Cardiac fibroblast (primary cell): ENCODE results near the gene KIAA1210.

Experiments
- DNase-seq, 2 donors: peaks; one replicate each; pipeline versions ENCODE4 v3.0.0 to v3.0.0-alpha.2; 2010; ENCODE audit warnings: low read depth in 2 of 2
- H3K4me3 ChIP-seq, 2 donors: replicated peaks in 1 of 2; 1 replicate in 1 of 2; 2 replicates in 1 of 2; pipeline ENCODE4 v1.5.1; 2011; ENCODE audit warnings: low read depth in 2 of 2, low read length in 2 of 2, mild to moderate bottlenecking in 2 of 2, moderate library complexity in 1 of 2
- TF ChIP-seq, protein P1 (sequence below): IDR thresholded peaks from one replicate; pipeline ENCODE4 v1.5.1; 2011; ENCODE audit warnings: low read depth, mild to moderate bottlenecking, low read length, inconsistent platforms

The KIAA1210 gene

DNA sequence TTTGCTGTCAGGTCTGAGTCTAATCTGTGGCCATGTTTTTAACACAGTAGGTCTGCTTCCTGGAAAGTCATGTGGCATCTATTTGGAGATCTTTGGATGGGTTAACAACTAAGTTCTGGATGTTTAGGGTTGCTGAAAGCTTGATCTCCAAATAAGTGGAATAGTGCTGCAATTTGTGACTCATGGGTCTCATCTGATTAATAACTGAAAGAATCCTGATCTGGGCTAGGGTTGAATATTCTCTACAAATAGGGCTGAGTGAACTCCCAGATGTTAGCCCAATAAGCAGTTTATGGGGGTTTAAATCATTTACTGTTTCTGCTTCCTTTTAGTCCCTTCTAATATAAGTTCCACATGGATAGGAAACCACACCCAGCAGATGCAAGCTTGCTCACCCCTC lies 31.7 kb downstream of the KIAA1210 start:
- TF ChIP-seq, protein P1, sequence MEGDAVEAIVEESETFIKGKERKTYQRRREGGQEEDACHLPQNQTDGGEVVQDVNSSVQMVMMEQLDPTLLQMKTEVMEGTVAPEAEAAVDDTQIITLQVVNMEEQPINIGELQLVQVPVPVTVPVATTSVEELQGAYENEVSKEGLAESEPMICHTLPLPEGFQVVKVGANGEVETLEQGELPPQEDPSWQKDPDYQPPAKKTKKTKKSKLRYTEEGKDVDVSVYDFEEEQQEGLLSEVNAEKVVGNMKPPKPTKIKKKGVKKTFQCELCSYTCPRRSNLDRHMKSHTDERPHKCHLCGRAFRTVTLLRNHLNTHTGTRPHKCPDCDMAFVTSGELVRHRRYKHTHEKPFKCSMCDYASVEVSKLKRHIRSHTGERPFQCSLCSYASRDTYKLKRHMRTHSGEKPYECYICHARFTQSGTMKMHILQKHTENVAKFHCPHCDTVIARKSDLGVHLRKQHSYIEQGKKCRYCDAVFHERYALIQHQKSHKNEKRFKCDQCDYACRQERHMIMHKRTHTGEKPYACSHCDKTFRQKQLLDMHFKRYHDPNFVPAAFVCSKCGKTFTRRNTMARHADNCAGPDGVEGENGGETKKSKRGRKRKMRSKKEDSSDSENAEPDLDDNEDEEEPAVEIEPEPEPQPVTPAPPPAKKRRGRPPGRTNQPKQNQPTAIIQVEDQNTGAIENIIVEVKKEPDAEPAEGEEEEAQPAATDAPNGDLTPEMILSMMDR: no peak
- DNase-seq: no peak
- H3K4me3 ChIP-seq: no peak overlapping the region

DNA sequence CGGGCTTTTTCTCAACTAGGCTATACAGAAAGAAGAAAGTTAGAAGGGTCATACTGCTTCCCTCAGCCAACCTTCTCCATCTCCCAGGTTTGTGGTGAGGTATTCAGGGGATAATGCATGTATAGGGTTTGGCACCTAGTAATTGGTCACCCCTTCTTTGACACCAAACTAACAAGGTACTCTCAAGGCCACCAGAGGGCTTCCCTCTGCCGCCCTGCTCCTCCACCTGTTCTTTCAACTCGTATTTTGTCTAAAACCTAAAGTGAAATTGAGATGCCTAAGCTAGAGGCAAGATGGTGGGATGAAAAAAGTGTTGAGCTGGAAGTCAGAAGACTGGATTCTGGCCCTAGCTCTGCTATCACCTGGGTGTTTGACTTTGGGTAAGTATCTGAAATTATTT lies 32.8 kb downstream of the KIAA1210 start:
- TF ChIP-seq, protein P1: no peak
- no peak for DNase-seq
- H3K4me3 ChIP-seq: no peak overlapping the region

DNA sequence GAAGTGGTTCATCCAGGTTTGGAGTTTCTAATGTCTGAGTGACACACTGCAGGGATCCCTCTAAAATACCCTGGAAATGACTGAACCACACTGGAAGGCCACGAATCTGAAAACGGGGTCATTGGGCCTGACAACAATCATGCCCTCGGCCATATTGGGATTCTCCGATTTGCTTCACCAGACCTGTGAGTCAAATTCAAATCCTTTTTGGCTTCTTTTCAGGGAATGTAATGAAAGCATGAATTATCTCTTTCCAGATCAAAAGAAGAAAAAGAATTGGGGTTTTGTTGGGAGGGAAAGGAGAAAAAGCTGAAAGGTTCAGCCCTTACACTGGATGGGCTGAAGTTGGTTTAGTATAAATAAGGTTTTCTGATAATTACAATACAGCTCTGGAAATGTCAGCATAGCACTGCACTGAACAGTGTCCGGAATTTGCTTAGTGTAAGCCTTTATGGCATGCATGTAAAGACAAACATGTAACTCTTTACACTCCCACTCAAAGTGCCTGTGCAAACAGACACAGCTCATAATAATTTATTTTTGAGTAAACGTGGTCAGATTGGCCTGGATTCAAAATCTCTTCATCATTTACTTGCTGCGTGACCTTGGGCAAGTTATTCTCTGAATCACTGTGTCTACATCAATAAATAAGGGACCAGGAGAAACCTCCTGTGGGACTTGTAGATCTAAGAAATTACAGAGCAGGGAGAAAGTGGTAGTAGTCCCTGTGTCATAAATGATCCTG lies 33.4 kb downstream of the KIAA1210 start:
- TF ChIP-seq, protein P1: no peak
- DNase-seq: peak in 1 of 2 donors; percentile 3
- H3K4me3 ChIP-seq: no peak overlapping the region

DNA sequence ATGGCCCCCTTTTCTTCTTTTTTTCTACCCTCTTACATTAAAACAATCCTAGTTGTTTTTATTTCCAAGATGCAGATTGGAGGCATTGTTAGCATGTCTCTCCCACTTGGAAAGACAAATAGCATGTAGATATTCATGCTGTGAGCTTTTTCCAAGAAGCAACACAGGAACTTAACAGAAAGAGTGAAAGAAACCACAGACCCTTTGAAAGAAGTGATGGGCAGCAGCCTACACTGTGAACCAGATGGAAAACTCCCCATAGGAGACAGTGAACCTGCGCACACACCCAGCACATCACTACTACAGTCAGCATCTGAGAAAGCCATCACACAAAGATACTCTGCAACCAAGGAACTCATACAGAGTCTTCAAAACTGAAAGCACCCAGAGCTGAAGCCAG lies 37.0 kb downstream of the KIAA1210 start:
- DNase-seq: no peak
- TF ChIP-seq, protein P1: no peak
- H3K4me3 ChIP-seq: no peak overlapping the region

DNA sequence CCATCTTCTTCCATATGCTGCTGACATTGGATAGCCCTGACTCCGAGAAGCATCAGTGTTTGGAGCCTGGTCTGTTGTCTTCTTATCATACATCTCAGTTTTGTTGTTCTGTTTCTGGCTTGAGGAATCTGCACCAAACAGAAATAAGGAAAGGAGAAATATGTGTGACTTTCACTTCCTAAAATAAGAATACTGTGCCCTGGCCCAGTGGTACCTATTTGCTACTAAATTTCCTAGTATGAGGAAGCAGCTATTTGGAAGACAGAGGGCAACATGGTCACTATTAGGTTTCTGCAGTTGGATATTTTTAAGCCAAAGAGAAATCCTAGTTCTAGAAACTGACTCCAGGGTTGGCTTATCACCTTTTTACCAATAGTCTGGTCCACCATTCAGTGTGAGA lies 38.0 kb downstream of the KIAA1210 start:
- no peak for DNase-seq
- TF ChIP-seq, protein P1: no peak
- H3K4me3 ChIP-seq: no peak overlapping the region

DNA sequence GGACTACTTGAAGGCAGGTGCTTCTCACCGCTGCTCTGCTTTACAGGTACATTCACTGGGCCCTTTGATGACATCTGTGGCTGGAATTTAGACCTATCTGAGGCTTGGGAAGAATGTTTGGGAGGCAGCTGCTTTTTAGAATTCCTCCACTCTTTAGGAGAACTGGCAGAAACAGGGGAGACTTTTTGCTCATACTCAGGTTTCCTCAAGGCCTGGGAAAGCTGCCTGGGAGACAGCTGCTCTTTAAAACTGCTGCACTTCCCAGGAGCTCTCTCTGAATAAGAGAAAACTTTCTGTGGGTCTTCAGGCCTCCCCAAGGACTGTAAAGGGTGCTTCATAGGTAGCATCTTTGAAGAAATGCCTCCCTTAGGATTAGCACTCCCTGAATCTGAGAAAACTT lies 40.5 kb downstream of the KIAA1210 start:
- DNase-seq: no peak
- H3K4me3 ChIP-seq: no peak overlapping the region
- TF ChIP-seq, protein P1: no peak

DNA sequence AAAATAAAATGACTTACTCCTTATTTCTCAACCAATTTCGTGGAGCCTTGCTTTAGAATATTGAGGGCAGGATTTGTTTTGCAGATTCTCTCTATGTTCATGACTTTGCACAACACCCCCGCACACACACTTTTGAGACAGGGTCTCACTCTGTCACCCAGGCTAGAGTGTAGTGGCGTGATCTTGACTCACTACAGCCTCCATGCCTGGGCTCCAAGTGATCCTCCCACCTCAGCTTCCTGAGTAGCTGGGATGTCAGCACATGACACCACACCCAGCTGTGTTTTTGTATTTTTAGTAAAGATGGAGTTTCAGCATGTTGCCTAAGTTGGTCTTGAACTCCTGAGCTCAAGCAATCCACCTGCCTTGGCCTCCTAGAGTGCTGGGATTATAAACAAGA lies 42.8 kb downstream of the KIAA1210 start:
- no peak for DNase-seq
- no peak overlapping the region for H3K4me3 ChIP-seq
- TF ChIP-seq, protein P1: no peak
